Osteocyte (in vitro differentiated cells): ENCODE results near the gene TLK2. TPM values are rescaled to one million over a fixed set of nuclear protein-coding genes. Genes with fewer than 3 reads are reported as not detected.
"Not testable (repeated sequence)": the region's sequence is repeated elsewhere in the genome, so short reads cannot be mapped to it uniquely, and the experiment has no call there.

Experiments used
- DNase-seq: peaks from one replicate; pipeline ENCODE4 v3.0.0; 2021; ENCODE audit warnings: mixed read lengths; ENCODE audit not compliant: unreplicated experiment; ENCODE audit errors: extremely low spot score
- H3K27ac Mint-ChIP-seq: one replicate; pipeline ENCODE4 v1.8.0; 2021; ENCODE audit warnings: mild to moderate bottlenecking, mixed read lengths; ENCODE audit not compliant: unreplicated experiment
- H3K27me3 Mint-ChIP-seq: one replicate; pipeline ENCODE4 v1.8.0; 2021; ENCODE audit warnings: mixed read lengths; ENCODE audit not compliant: unreplicated experiment
- H3K36me3 Mint-ChIP-seq: one replicate; pipeline ENCODE4 v1.8.0; 2021; ENCODE audit warnings: mixed read lengths; ENCODE audit not compliant: unreplicated experiment
- H3K4me1 Mint-ChIP-seq: one replicate; pipeline ENCODE4 v1.8.0; 2021; ENCODE audit warnings: mixed read lengths; ENCODE audit not compliant: unreplicated experiment
- H3K4me3 Mint-ChIP-seq: one replicate; pipeline ENCODE4 v1.8.0; 2021; ENCODE audit warnings: mild to moderate bottlenecking, moderate library complexity, mixed read lengths; ENCODE audit not compliant: unreplicated experiment
- H3K9me3 Mint-ChIP-seq: one replicate; pipeline ENCODE4 v1.8.0; 2021; ENCODE audit warnings: mixed read lengths; ENCODE audit not compliant: unreplicated experiment
- total RNA-seq: library from RNA; stranded (reverse); gene quantifications from 2 replicates; pipeline ENCODE4 v1.2.1, GENCODE V29; 2021
- TF ChIP-seq, protein P1 (sequence below): fragments of 200-600 bp; sonication (generic); IDR thresholded peaks from 2 replicates; pipeline ENCODE4 v1.5.0; 2021; ENCODE audit warnings: antibody characterized with exemption, mild to moderate bottlenecking, moderate library complexity

TLK2 gene
- total RNA-seq, 1 donor from 2014 or later = 51.9 TPM

GRCh38 chr17:62605588-62605987, 127.0 kb downstream of the TLK2 start:
- no peaks in the 10 kb centered on the region for H3K4me1 Mint-ChIP-seq
- TF ChIP-seq, protein P1, sequence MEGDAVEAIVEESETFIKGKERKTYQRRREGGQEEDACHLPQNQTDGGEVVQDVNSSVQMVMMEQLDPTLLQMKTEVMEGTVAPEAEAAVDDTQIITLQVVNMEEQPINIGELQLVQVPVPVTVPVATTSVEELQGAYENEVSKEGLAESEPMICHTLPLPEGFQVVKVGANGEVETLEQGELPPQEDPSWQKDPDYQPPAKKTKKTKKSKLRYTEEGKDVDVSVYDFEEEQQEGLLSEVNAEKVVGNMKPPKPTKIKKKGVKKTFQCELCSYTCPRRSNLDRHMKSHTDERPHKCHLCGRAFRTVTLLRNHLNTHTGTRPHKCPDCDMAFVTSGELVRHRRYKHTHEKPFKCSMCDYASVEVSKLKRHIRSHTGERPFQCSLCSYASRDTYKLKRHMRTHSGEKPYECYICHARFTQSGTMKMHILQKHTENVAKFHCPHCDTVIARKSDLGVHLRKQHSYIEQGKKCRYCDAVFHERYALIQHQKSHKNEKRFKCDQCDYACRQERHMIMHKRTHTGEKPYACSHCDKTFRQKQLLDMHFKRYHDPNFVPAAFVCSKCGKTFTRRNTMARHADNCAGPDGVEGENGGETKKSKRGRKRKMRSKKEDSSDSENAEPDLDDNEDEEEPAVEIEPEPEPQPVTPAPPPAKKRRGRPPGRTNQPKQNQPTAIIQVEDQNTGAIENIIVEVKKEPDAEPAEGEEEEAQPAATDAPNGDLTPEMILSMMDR = no peak
- peaks cover 58% of the 10 kb centered on the region for H3K36me3 Mint-ChIP-seq
- H3K4me3 Mint-ChIP-seq = no peak overlapping the region
- H3K27me3 Mint-ChIP-seq = no peaks in the 10 kb centered on the region
- no peak for DNase-seq
- H3K9me3 Mint-ChIP-seq = no peaks in the 10 kb centered on the region
- H3K27ac Mint-ChIP-seq = no peak overlapping the region

- Mint-ChIP-seq H3K9me3 (no peaks in the 10 kb centered on the region), H3K27ac (no peak overlapping the region), H3K27me3 (no peaks in the 10 kb centered on the region), H3K4me3 (no peak overlapping the region), H3K4me1 (peaks cover 19% of the 10 kb centered on the region), H3K36me3 (peaks cover 45% of the 10 kb centered on the region)
- no peak for DNase-seq
- TF ChIP-seq, protein P1 = no peak
Measured at GRCh38 chr17:62611292-62611691, 132.7 kb downstream of the TLK2 start.

- H3K4me3 Mint-ChIP-seq = no peak overlapping the region
Measured at GRCh38 chr17:62611728-62612127, 133.1 kb downstream of the TLK2 start.

GRCh38 chr17:62612289-62612688, 133.7 kb downstream of the TLK2 start:
- Mint-ChIP-seq H3K36me3 (peaks cover 40% of the 10 kb centered on the region), H3K4me1 (peaks cover 26% of the 10 kb centered on the region)
- not testable (repeated sequence) for H3K4me3 Mint-ChIP-seq, DNase-seq, H3K27me3 Mint-ChIP-seq, H3K27ac Mint-ChIP-seq, H3K9me3 Mint-ChIP-seq

More at GRCh38 chr17:62611728-62612127, 133.1 kb downstream of the TLK2 start:
- Mint-ChIP-seq H3K27ac (no peak overlapping the region), H3K9me3 (no peaks in the 10 kb centered on the region), H3K27me3 (no peaks in the 10 kb centered on the region), H3K4me1 (peaks cover 20% of the 10 kb centered on the region), H3K36me3 (peaks cover 44% of the 10 kb centered on the region)
- no peak for DNase-seq
- TF ChIP-seq, protein P1 = no peak

DNA sequence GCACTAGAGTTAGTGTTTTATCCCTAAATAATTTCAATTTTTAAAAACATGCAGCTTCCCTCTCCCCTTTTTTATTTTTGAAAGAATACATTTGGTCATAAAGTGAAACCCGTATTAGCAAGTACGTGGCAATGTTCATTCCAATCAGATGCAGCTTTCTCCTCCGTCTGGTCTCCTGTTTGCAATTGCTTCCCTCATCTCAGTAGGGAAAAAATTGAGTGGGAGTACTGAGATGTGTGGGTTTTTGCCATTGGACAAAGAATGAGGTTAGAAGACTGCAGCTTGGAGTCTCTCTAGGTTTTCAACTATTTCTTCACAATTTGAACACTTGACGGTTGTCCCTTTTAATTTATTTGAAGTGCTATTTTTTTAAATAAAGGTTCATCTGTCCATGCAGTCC, 134.5 kb downstream of the TLK2 start:
- H3K27ac Mint-ChIP-seq, H3K9me3 Mint-ChIP-seq, H3K4me3 Mint-ChIP-seq, DNase-seq, H3K27me3 Mint-ChIP-seq: not testable (repeated sequence)
- peaks cover 34% of the 10 kb centered on the region for H3K36me3 Mint-ChIP-seq
- H3K4me1 Mint-ChIP-seq = peaks cover 34% of the 10 kb centered on the region

GRCh38 chr17:62614142-62614541, 135.5 kb downstream of the TLK2 start:
- TF ChIP-seq, protein P1 = no peak
- Mint-ChIP-seq H3K27ac (peak overlapping the region; percentile 84), H3K4me3 (no peak overlapping the region), H3K4me1 (peaks cover 40% of the 10 kb centered on the region), H3K9me3 (no peaks in the 10 kb centered on the region), H3K36me3 (peaks cover 28% of the 10 kb centered on the region), H3K27me3 (no peaks in the 10 kb centered on the region)
- DNase-seq = no peak
